Measurements from ENCODE around the gene FANCG. TPM values are rescaled to one million over a fixed set of nuclear protein-coding genes. Genes with fewer than 3 reads are reported as not detected.

The FANCG gene
- polyA plus RNA-seq, 3 donors from 2014 or later = 9.5 to 15.0 (median 10.6) TPM

DNA sequence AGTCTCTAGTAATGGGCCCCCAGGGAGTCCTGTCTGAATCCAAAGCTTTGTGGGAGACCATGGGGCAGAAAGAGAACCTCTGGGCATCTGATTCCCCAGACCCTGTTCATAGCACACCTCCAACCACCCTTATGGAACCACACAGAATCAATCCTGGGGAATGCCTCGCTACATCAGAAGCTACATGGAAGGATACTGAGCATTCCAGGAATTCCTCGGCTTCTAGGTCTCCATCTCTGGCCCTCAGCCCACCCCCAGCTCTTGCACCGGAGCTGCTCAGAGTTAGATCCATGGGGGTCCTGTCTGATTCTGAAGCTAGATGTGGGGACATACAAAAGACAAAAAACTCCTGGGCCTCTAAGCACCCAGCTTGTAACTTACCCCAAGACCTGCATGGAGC, 35.7 kb downstream of the FANCG start:
- H3K4me3 Mint-ChIP-seq = no peak overlapping the region
- no peak overlapping the region for H3K27ac Mint-ChIP-seq
- DNase-seq = no peak
- peaks cover 5 to 23% (median 19%) of the 10 kb centered on the region in 3 donors for H3K36me3 Mint-ChIP-seq
- H3K9me3 Mint-ChIP-seq = no peaks in the 10 kb centered on the region
- H3K4me1 Mint-ChIP-seq = no peaks in the 10 kb centered on the region
- peaks cover 0 to 4% (median 0%) of the 10 kb centered on the region in 3 donors for H3K27me3 Mint-ChIP-seq (ENCODE audit: low read depth in 3 of 3)

- Mint-ChIP-seq H3K9me3 (no peaks in the 10 kb centered on the region), H3K4me3 (no peak overlapping the region), H3K27me3 (ENCODE audit: low read depth in 3 of 3) (peaks cover 0 to 4% (median 0%) of the 10 kb centered on the region in 3 donors), H3K4me1 (no peaks in the 10 kb centered on the region), H3K36me3 (peaks cover 0 to 17% (median 15%) of the 10 kb centered on the region in 3 donors), H3K27ac (peak overlapping the region in 1 of 6 donors; percentile 37)
- no peak for DNase-seq
These were observed 36.7 kb downstream of the FANCG start for GRCh38 chr9:35042891-35043545.

- Mint-ChIP-seq H3K27ac (peak overlapping the region in 2 of 6 donors; percentile 32 to 37), H3K4me1 (no peaks in the 10 kb centered on the region)
These were observed 37.6 kb downstream of the FANCG start for GRCh38 chr9:35042081-35042604.

DNA sequence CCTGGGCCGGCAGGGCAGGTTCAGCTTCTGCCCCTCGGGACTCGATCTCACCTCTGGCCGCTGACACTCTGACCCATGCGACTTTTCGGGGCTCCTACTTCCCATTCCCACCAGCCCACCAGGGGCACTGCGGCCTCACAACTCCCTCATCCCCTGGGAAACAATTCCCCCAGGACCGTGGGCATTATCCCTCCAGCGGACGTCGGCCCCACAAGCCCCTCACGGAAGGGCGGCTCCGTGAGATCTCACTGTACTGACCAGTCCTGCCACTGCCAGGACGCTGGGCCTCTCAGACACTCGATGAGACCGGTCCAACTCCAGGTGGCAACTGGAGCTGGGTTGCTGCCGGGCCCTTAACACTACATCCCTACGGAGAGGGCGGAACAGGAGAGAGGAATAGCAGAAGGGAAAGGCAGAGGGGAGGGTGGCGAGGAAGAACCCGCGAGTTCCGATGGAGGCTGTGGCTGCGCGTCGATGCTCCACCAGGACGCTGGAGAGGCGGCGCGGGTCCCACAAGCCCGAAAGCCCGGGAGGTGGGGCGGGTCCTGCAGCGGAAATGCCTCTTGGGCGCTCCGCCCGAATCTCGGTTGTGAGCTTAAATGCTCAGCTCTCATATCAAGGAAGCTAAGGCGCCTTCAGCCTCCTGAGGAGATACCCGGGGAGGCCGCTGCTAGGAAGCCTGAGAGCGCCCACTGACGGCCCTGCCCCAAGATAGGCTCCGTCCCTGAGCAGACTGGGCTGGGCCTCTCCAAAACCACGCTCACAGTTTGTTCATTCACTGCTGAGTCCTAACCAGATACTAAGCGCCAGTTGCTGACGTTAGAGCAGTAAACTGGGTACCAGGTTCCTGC, 43.7 kb downstream of the FANCG start:
- Mint-ChIP-seq H3K36me3 (peaks cover 0 to 14% (median 4%) of the 10 kb centered on the region in 3 donors), H3K9me3 (no peaks in the 10 kb centered on the region), H3K27ac (peak overlapping the region in 2 of 6 donors; percentile 17 to 25), H3K27me3 (ENCODE audit: low read depth in 3 of 3) (peaks cover 0 to 2% (median 0%) of the 10 kb centered on the region in 3 donors), H3K4me3 (peak overlapping the region; percentile 48 to 72 (median 59)), H3K4me1 (peaks cover 7 to 12% of the 10 kb centered on the region in 2 donors)
- no peak for DNase-seq

More at GRCh38 chr9:35042081-35042604, 37.6 kb downstream of the FANCG start:
- Mint-ChIP-seq H3K27me3 (ENCODE audit: low read depth in 3 of 3) (peaks cover 0 to 4% (median 0%) of the 10 kb centered on the region in 3 donors), H3K36me3 (peaks cover 0 to 17% (median 15%) of the 10 kb centered on the region in 3 donors), H3K9me3 (no peaks in the 10 kb centered on the region), H3K4me3 (no peak overlapping the region)
- no peak for DNase-seq

DNA sequence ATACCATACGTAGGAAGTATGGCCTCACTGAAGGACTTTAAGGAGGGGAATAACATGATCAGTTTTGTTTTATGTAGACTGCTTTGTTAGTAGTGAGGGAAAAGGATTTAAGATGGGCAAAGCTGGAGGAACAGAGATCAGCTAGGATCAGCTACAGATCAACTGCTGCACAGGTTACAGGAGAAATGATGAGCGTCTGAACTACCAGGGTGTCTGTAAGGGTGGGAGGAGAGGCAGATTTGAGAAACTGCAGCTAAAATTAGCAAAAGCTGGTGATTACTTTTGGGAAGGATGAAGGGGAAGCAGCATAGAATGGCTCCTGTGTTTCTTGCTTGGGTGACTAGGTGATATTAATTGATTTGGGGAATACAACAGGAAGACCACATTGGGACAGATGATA, 46.6 kb downstream of the FANCG start:
- H3K27ac Mint-ChIP-seq = no peak overlapping the region
- H3K36me3 Mint-ChIP-seq = peaks cover 0 to 7% (median 6%) of the 10 kb centered on the region in 3 donors
- H3K27me3 Mint-ChIP-seq (ENCODE audit: low read depth in 3 of 3) = peaks cover 0 to 2% (median 2%) of the 10 kb centered on the region in 3 donors
- no peak for DNase-seq
- H3K4me1 Mint-ChIP-seq = peaks cover 7 to 12% of the 10 kb centered on the region in 2 donors
- no peaks in the 10 kb centered on the region for H3K9me3 Mint-ChIP-seq
- H3K4me3 Mint-ChIP-seq = no peak overlapping the region

DNA sequence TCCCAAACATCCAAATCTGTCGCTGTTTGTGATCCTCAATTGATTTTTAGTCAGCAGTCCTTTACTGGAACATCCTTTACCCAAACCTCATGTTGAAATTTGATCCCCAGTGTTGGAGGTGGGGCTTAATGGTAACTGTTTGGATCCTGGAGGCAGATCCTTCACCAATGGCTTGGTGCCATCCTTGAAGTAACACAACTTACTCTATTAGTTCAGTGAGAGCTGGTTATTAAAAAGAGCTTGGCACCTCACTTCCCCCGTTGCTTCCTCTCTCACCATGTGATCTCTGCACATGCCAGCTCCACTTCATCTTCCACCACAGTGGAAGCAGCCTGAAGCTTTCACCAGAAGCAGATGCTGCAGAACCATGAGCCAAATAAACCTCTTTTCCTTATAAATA, 49.9 kb downstream of the FANCG start:
- H3K27ac Mint-ChIP-seq = no peak overlapping the region
- no peaks in the 10 kb centered on the region for H3K4me1 Mint-ChIP-seq
- H3K4me3 Mint-ChIP-seq = no peak overlapping the region
- peaks cover 0 to 7% (median 6%) of the 10 kb centered on the region in 3 donors for H3K36me3 Mint-ChIP-seq
- H3K9me3 Mint-ChIP-seq = no peaks in the 10 kb centered on the region
- H3K27me3 Mint-ChIP-seq (ENCODE audit: low read depth in 3 of 3) = peaks cover 0 to 2% (median 2%) of the 10 kb centered on the region in 3 donors
- DNase-seq = no peak

- no peak for DNase-seq
- no peak overlapping the region for H3K27ac Mint-ChIP-seq
- H3K4me3 Mint-ChIP-seq = no peak overlapping the region
- H3K4me1 Mint-ChIP-seq = no peaks in the 10 kb centered on the region
- peaks cover 6 to 7% (median 6%) of the 10 kb centered on the region in 3 donors for H3K36me3 Mint-ChIP-seq
- H3K9me3 Mint-ChIP-seq = no peaks in the 10 kb centered on the region
- peaks cover 0 to 2% (median 2%) of the 10 kb centered on the region in 3 donors for H3K27me3 Mint-ChIP-seq (ENCODE audit: low read depth in 3 of 3)
These were observed 50.5 kb downstream of the FANCG start for GRCh38 chr9:35029241-35029640.

DNA sequence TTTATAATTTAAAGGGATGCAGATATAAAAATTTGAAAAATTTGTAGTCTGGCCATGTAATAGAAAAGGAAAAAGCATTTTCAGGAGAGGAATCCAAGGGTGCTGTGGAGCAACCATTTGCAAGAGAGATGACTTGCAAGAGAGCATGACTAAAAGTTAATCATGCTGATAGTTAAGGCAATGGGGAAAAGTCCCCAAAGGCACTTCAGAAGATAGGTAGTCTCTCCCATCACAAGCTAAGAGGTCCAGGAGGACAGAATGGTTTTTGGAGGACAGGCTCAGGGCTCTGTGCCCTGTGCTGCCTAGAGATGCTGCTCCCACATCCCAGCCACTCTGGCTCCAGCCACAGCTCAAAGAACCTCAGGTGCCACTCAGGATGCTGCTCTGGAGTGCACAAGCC, 51.4 kb downstream of the FANCG start:
- peaks cover 0 to 4% (median 2%) of the 10 kb centered on the region in 3 donors for H3K27me3 Mint-ChIP-seq (ENCODE audit: low read depth in 3 of 3)
- H3K4me3 Mint-ChIP-seq = no peak overlapping the region
- H3K4me1 Mint-ChIP-seq = no peaks in the 10 kb centered on the region
- peaks cover 12 to 15% (median 12%) of the 10 kb centered on the region in 3 donors for H3K36me3 Mint-ChIP-seq
- no peaks in the 10 kb centered on the region for H3K9me3 Mint-ChIP-seq
- H3K27ac Mint-ChIP-seq = no peak overlapping the region
- DNase-seq = no peak

DNA sequence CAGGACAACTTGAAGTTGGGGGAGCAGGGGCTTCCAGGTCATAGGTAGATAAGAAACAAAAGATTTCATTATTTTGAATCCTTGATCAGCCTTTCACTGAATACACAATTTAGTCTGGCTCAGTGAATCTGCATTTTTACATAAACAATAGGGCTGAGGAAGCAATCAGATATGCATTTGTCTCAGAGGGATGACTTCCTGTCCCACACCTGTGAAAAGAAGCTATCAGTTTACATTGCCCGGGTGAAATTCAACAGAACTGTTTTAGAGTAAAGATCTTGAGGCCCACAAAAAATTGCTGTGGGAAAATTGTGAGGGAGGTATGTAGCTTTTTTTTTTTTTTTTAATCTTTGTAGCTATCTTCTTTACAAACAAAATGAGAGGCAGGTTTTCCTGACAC, 51.9 kb downstream of the FANCG start:
- Mint-ChIP-seq H3K36me3 (peaks cover 12 to 16% (median 13%) of the 10 kb centered on the region in 3 donors), H3K27ac (no peak overlapping the region), H3K4me1 (no peaks in the 10 kb centered on the region), H3K27me3 (ENCODE audit: low read depth in 3 of 3) (peaks cover 0 to 4% (median 2%) of the 10 kb centered on the region in 3 donors), H3K9me3 (no peaks in the 10 kb centered on the region), H3K4me3 (no peak overlapping the region)
- DNase-seq = no peak

DNA sequence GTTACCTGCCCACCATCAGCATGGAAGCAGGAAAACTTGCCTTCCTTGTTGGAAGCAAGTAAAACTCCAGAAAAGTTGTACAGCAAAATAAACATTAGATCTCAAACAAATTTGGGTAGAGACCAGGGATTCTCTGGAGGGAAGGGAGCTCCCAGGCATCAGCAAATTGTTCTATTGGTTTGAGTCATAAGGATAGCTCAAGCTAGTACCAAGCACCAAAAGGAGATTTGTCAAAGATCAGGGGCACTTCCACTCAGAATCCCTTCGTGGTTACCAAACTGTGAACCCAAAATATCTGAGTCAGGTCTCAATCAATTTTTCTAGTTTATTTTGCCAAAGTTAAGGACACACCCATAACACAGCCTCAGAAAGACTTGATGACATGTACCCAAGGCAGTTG, 52.4 kb downstream of the FANCG start:
- DNase-seq = no peak
- Mint-ChIP-seq H3K4me1 (no peaks in the 10 kb centered on the region), H3K27me3 (ENCODE audit: low read depth in 3 of 3) (peaks cover 0 to 2% (median 2%) of the 10 kb centered on the region in 3 donors), H3K36me3 (peaks cover 13 to 17% (median 16%) of the 10 kb centered on the region in 3 donors), H3K4me3 (no peak overlapping the region), H3K9me3 (no peaks in the 10 kb centered on the region), H3K27ac (no peak overlapping the region)

DNA sequence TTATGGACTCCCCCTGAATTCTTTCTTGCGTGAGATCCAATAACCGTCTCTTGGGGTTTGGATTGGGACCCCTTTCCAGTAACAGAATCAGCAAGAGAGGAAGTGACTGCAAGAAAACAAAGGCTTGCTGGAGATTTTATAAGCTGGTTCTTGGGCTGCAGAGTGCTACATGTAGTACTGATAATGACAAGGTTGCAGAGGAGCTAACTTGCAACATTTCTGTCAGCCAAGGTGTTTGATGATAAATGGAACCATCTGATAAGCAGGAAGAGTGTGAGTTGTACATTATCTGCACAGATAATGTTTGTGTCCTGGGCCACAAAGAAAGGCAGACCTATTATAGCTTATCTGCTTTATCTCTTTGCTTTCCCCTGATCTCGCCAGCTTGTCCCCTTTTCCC, 53.1 kb downstream of the FANCG start:
- Mint-ChIP-seq H3K27ac (no peak overlapping the region), H3K4me3 (no peak overlapping the region), H3K27me3 (ENCODE audit: low read depth in 3 of 3) (peaks cover 0 to 2% (median 2%) of the 10 kb centered on the region in 3 donors), H3K36me3 (peaks cover 19 to 24% (median 21%) of the 10 kb centered on the region in 3 donors), H3K4me1 (no peaks in the 10 kb centered on the region), H3K9me3 (no peaks in the 10 kb centered on the region)
- DNase-seq = no peak
